ENCODE measurements around the gene HEY2. TPM values are rescaled to one million over a fixed set of nuclear protein-coding genes. Genes with fewer than 3 reads are reported as not detected.
"Not testable (repeated sequence)": the region's sequence is repeated elsewhere in the genome, so short reads cannot be mapped to it uniquely, and the experiment has no call there.

Gene HEY2
- 8.8 to 11.7 TPM (median 9.6 TPM) in 3 replicates for total RNA-seq

DNA sequence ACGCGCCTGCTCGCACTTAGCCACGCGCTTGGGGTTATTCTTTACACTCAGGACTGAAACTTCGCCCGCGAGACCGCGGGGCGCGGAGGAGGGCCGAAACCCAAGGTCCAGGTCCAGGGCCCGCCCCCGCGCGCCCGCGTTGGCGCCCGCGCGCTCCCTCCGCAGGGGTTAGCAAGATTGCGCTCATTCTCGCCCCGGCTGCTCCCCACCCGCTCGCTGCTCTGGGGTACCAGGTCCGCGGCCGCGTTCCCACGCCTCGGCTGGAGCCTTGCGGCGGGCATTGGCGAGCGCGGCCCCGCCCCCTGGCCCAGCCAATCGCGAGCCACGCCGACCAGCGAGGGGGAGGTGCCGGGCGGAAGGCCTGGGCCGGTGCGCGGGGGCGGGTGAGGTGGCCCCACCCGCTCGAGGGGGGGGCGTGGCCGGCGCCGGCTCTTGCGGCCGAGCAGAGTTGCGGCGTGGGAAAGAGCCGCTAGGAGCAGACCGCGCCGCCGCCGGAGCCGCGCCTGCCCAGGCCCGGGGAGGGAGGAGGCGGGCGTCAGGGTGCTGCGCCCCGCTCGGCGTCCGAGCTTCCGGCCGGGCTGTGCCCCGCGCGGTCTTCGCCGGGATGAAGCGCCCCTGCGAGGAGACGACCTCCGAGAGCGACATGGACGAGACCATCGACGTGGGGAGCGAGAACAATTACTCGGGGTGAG lies at the start of gene HEY2:
Gene HEY2 (plus strand): TSS at position 460 of the 692 bp plus-strand sequence. CDS start 145 bp downstream, at position 605.
- peaks cover 72% of the 10 kb centered on the region for H3K27me3 Mint-ChIP-seq (ENCODE audit: low read depth)
- no peaks in the 10 kb centered on the region for H3K9me3 Mint-ChIP-seq
- no peaks in the 10 kb centered on the region for H3K36me3 Mint-ChIP-seq
- DNase-seq (ENCODE audit: low spot score in 2 of 2, unreplicated experiment in 2 of 2), result peak; percentile 91 to 94
- H3K4me1 Mint-ChIP-seq, result peaks cover 47% of the 10 kb centered on the region
- no peak for TF ChIP-seq CTCF (IDR thresholded peaks at IDR 0.05; ENCODE audit: unreplicated experiment)
- H3K4me3 Mint-ChIP-seq, result peak within 1 kb of the TSS; percentile 80
- peak within 1 kb of the TSS; percentile 93 for H3K27ac Mint-ChIP-seq

GRCh38 chr6:125700581-125701353 lies 48.7 kb upstream of the HEY2 start:
- TF ChIP-seq CTCF (IDR thresholded peaks at IDR 0.05; ENCODE audit: unreplicated experiment), result no peak
- Mint-ChIP-seq H3K27me3 (ENCODE audit: low read depth) (peaks cover 15% of the 10 kb centered on the region), H3K9me3 (peaks cover 10% of the 10 kb centered on the region), H3K4me1 (no peaks in the 10 kb centered on the region), H3K27ac (no peak overlapping the region), H3K36me3 (no peaks in the 10 kb centered on the region), H3K4me3 (no peak overlapping the region)
- DNase-seq (ENCODE audit: low spot score in 2 of 2, unreplicated experiment in 2 of 2), result no peak

DNA sequence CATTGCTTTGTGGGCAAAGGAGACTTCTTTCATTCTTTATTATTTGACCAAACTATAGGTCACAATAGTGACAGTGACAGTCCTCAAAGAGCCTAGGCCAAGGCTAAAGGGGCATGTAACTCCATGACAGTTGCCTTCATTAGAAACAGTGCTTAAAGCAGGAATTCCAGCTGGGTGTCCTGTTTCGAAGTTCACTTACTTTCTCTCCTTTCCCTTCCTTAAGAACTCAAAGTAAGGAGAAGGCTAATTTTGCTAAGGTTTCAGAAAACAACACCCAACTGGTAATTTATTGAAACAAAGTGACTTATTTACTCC lies 48.1 kb upstream of the HEY2 start:
- no peaks in the 10 kb centered on the region for H3K4me1 Mint-ChIP-seq
- H3K4me3 Mint-ChIP-seq, result no peak overlapping the region
- no peak for TF ChIP-seq CTCF (IDR thresholded peaks at IDR 0.05; ENCODE audit: unreplicated experiment)
- peaks cover 2% of the 10 kb centered on the region for H3K36me3 Mint-ChIP-seq
- no peak overlapping the region for H3K27ac Mint-ChIP-seq
- no peak for DNase-seq (ENCODE audit: low spot score in 2 of 2, unreplicated experiment in 2 of 2)
- peaks cover 6% of the 10 kb centered on the region for H3K9me3 Mint-ChIP-seq
- H3K27me3 Mint-ChIP-seq (ENCODE audit: low read depth), result peaks cover 20% of the 10 kb centered on the region

GRCh38 chr6:125703882-125704281 lies 45.5 kb upstream of the HEY2 start:
- H3K36me3 Mint-ChIP-seq, result not testable (repeated sequence)

GRCh38 chr6:125707615-125708243 lies 41.7 kb upstream of the HEY2 start:
- Mint-ChIP-seq H3K9me3 (peaks cover 28% of the 10 kb centered on the region), H3K4me1 (no peaks in the 10 kb centered on the region), H3K36me3 (peaks cover 10% of the 10 kb centered on the region), H3K27ac (no peak overlapping the region), H3K27me3 (ENCODE audit: low read depth) (peaks cover 41% of the 10 kb centered on the region), H3K4me3 (no peak overlapping the region)
- no peak for TF ChIP-seq CTCF (IDR thresholded peaks at IDR 0.05; ENCODE audit: unreplicated experiment)
- no peak for DNase-seq (ENCODE audit: low spot score in 2 of 2, unreplicated experiment in 2 of 2)

More at GRCh38 chr6:125703882-125704281, 45.5 kb upstream of the HEY2 start:
- H3K9me3 Mint-ChIP-seq; H3K27ac Mint-ChIP-seq; H3K4me3 Mint-ChIP-seq; H3K4me1 Mint-ChIP-seq; DNase-seq (ENCODE audit: low spot score in 2 of 2, unreplicated experiment in 2 of 2): not testable (repeated sequence)
- H3K27me3 Mint-ChIP-seq (ENCODE audit: low read depth), result peaks cover 41% of the 10 kb centered on the region
